B cell (primary cell): Measurements from ENCODE around the gene MICU1. TPM values are rescaled to one million over a fixed set of nuclear protein-coding genes. Genes with fewer than 3 reads are reported as not detected.
A peak's percentile ranks its signal among the peaks of the same experiment; 100 is the strongest.

ENCODE experiments used
- ATAC-seq: fragments of 200-7000 bp; cut with Tn5 transposase; one replicate; pipeline ENCODE4 v1.10.0; 2021; ENCODE audit warnings: low read depth, mild to moderate bottlenecking, moderate number of reproducible peaks, moderate library complexity
- CTCF ChIA-PET: fragments of 350-600 bp; sonication (Branson Sonifier 250); formaldehyde crosslinking; loops from one replicate; lab custom pipeline; 2021; ENCODE audit warnings: antibody characterized with exemption, inconsistent platforms; lab: Charles Lee
- POLR2A ChIA-PET: fragments of 350-600 bp; sonication (Branson Sonifier 250); formaldehyde crosslinking; loops from one replicate; lab custom pipeline; 2021; ENCODE audit warnings: antibody characterized with exemption; lab: Charles Lee
- DNase-seq: peaks from one replicate; pipeline ENCODE4 v3.0.0; 2013
- H2AFZ ChIP-seq: 2 replicates; pipeline ENCODE4 v1.6.1; 2012; ENCODE audit warnings: mild to moderate bottlenecking, low read depth, low read length; ENCODE audit not compliant: insufficient read depth, poor library complexity, severe bottlenecking
- H3K27ac ChIP-seq, 2 donors: 1 replicate in 1 of 2; 2 replicates in 1 of 2; pipeline ENCODE4 v1.5.1; 2012 to 2013; ENCODE audit warnings: low read length in 2 of 2, mild to moderate bottlenecking in 2 of 2, moderate library complexity in 1 of 2
- H3K27me3 ChIP-seq, 4 experiments: fragments of 200-600 bp in 1 of 4; sonication (generic) in 1 of 4; replicated peaks in 1 of 4; 1 replicate in 2 of 4; 2 replicates in 2 of 4; pipeline versions ENCODE4 v1.6.1 to v1.7.0; 2013 to 2016; ENCODE audit warnings: low read length in 3 of 4, mild to moderate bottlenecking in 2 of 4, mixed read lengths in 1 of 4, moderate library complexity in 1 of 4; ENCODE audit not compliant: insufficient read depth in 4 of 4, control insufficient read depth in 3 of 4; ENCODE audit errors: control extremely low read depth in 1 of 4
- H3K36me3 ChIP-seq, 2 experiments: replicated peaks in 1 of 2; 1 replicate in 1 of 2; 2 replicates in 1 of 2; pipeline versions ENCODE4 v1.6.1 to v1.7.1; 2013; ENCODE audit warnings: low read length in 1 of 2; ENCODE audit not compliant: insufficient read depth in 2 of 2, control insufficient read depth in 1 of 2; ENCODE audit errors: control extremely low read depth in 1 of 2, extremely low read depth in 1 of 2
- H3K4me1 ChIP-seq, 2 donors: fragments of 200-600 bp in 1 of 2; sonication (generic) in 1 of 2; 1 replicate in 1 of 2; 2 replicates in 1 of 2; pipeline versions ENCODE4 v1.5.1 to v1.6.1; 2013 to 2017; ENCODE audit warnings: low read length in 2 of 2; ENCODE audit not compliant: control insufficient read depth in 2 of 2, insufficient read depth in 2 of 2
- H3K4me2 ChIP-seq: replicated peaks from 2 replicates; pipeline ENCODE3; 2012; ENCODE audit warnings: mild to moderate bottlenecking, low read depth, low read length; ENCODE audit not compliant: poor library complexity, severe bottlenecking
- H3K4me3 ChIP-seq, 5 experiments: fragments of 200-600 bp in 1 of 5; sonication (generic) in 1 of 5; 1 replicate in 3 of 5; 2 replicates in 2 of 5; pipeline versions ENCODE4 v1.5.1 to v1.7.0; 2011 to 2016; ENCODE audit warnings: low read length in 4 of 5, mild to moderate bottlenecking in 4 of 5, low read depth in 2 of 5, control low read depth in 1 of 5, moderate library complexity in 1 of 5; ENCODE audit not compliant: insufficient read depth in 1 of 5; ENCODE audit errors: control extremely low read depth in 1 of 5, extremely low read depth in 1 of 5
- H3K79me2 ChIP-seq: fragments of 200-600 bp; sonication (generic); one replicate; pipeline ENCODE4 v1.6.0; 2016; ENCODE audit warnings: low read length; ENCODE audit not compliant: control insufficient read depth, insufficient read depth
- H3K9ac ChIP-seq: fragments of 200-600 bp; sonication (generic); 2 replicates; pipeline ENCODE4 v1.6.1; 2017; ENCODE audit warnings: mild to moderate bottlenecking, low read length, moderate library complexity
- H3K9me3 ChIP-seq, 3 donors: one replicate each; pipeline versions ENCODE4 v1.6.1 to v1.7.1; 2013; ENCODE audit warnings: low read length in 2 of 3; ENCODE audit not compliant: control insufficient read depth in 2 of 3, insufficient read depth in 1 of 3; ENCODE audit errors: control extremely low read depth in 1 of 3
- H4K20me1 ChIP-seq: 2 replicates; pipeline ENCODE4 v1.6.0; 2012; ENCODE audit warnings: mild to moderate bottlenecking, low read length; ENCODE audit not compliant: insufficient read depth, control insufficient read depth, poor library complexity, severe bottlenecking
- H3K27ac Mint-ChIP-seq: one replicate; pipeline ENCODE4 v1.8.0; 2021; ENCODE audit warnings: mixed read lengths
- H3K27me3 Mint-ChIP-seq: one replicate; pipeline ENCODE4 v1.8.0; 2021; ENCODE audit warnings: mixed read lengths
- H3K4me1 Mint-ChIP-seq: one replicate; pipeline ENCODE4 v1.8.0; 2021; ENCODE audit warnings: mixed read lengths
- H3K4me3 Mint-ChIP-seq: one replicate; pipeline ENCODE4 v1.8.0; 2021; ENCODE audit warnings: mixed read lengths
- H3K9me3 Mint-ChIP-seq: one replicate; pipeline ENCODE4 v1.8.0; 2022; ENCODE audit warnings: mixed read lengths; ENCODE audit not compliant: insufficient read depth
- EZH2 ChIP-seq: IDR thresholded peaks from 2 replicates; pipeline ENCODE4 v1.6.1; 2012; ENCODE audit warnings: borderline replicate concordance, low read depth, mild to moderate bottlenecking, moderate library complexity, low read length; ENCODE audit not compliant: insufficient read depth, poor library complexity, severe bottlenecking
- WGBS: methylation state at CpG from one replicate; pipeline ENCODE4 v1.1.5; 2013; ENCODE audit warnings: missing lambda C conversion rate; ENCODE audit not compliant: insufficient coverage; 5-methylcytosine and 5-hydroxymethylcytosine counted together
- intact Hi-C: fragments of 100-400 bp; cut with micrococcal nuclease; formaldehyde crosslinking; loops from one replicate; pipeline ENCODE4 v1.10.0; 2022
- polyA plus RNA-seq: library from polyadenylated mRNA; depleted of rRNA; stranded (reverse); fragments of >200 nt; gene quantifications from 2 replicates; pipeline ENCODE4 v1.2.3, GENCODE V29; 2012
- total RNA-seq, 2 donors: library from RNA; stranded (reverse); fragments of 120-200 nt in 1 of 2; gene quantifications; 1 replicate in 1 of 2; 2 replicates in 1 of 2; pipeline versions ENCODE4 v1.2.3 to v1.2.4, GENCODE V29; 2013 to 2022
- TF ChIP-seq, protein P1 (sequence below): fragments of 200-600 bp; IDR thresholded peaks from one replicate; pipeline ENCODE4 v1.8.0; 2022; ENCODE audit warnings: antibody characterized with exemption, mild to moderate bottlenecking

MICU1 gene
- total and polyA plus RNA-seq, 2 donors (not counting 1 experiment from before 2014, with no cell fraction given): 12.0 to 34.7 TPM

DNA sequence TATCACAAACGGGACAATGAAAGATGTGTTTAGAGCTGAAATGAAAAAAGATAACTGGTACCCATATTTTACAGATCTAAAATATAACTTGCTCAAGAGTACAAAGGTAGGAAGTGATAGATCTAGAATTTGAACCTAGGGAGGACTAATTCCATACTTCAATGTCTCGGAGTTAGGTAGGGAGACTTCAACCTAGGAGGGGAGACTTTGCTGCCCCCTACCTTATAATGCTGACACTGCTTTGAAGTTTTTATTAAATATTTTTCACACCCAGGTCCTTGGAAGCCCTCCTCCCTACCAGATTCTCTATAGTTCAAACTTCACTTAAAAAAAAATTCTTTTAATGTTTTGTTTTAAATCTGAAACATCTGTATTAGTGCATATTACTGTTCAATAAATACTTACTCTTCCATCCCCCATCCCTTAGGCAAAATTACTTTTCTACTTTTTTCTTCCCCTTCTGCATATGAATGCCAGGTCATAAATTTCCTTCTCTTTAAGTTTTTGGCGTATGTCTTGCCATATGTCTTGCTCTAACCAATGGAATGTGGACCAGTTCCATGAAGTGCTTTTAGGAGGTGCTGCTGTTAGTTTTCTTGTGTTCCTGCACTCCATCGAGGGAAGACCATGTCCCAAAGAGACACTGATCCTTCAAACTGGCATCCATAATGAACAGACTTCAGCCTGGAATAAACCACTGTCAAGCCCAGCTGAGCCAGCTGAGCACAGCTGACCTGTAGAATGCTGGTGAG is 57.8 kb downstream of the MICU1 start:
- no peaks in the 10 kb centered on the region for H3K27me3 Mint-ChIP-seq
- H3K27me3 ChIP-seq: no peaks in the 10 kb centered on the region
- peaks cover 7% of the 10 kb centered on the region in 2 donors for H3K4me1 ChIP-seq
- no peaks in the 10 kb centered on the region for H3K9me3 Mint-ChIP-seq
- TF ChIP-seq, protein P1, sequence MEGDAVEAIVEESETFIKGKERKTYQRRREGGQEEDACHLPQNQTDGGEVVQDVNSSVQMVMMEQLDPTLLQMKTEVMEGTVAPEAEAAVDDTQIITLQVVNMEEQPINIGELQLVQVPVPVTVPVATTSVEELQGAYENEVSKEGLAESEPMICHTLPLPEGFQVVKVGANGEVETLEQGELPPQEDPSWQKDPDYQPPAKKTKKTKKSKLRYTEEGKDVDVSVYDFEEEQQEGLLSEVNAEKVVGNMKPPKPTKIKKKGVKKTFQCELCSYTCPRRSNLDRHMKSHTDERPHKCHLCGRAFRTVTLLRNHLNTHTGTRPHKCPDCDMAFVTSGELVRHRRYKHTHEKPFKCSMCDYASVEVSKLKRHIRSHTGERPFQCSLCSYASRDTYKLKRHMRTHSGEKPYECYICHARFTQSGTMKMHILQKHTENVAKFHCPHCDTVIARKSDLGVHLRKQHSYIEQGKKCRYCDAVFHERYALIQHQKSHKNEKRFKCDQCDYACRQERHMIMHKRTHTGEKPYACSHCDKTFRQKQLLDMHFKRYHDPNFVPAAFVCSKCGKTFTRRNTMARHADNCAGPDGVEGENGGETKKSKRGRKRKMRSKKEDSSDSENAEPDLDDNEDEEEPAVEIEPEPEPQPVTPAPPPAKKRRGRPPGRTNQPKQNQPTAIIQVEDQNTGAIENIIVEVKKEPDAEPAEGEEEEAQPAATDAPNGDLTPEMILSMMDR: peak; percentile 60
- no peak for TF ChIP-seq EZH2
- H3K4me3 Mint-ChIP-seq: no peak overlapping the region
- H3K9ac ChIP-seq: no peak overlapping the region
- H3K4me2 ChIP-seq: no peak overlapping the region
- peaks cover 0 to 6% of the 10 kb centered on the region in 2 experiments for H3K36me3 ChIP-seq
- no peak overlapping the region for H3K27ac ChIP-seq
- no peaks in the 10 kb centered on the region for H4K20me1 ChIP-seq
- peaks cover 14% of the 10 kb centered on the region for H3K79me2 ChIP-seq
- no peaks in the 10 kb centered on the region for H3K9me3 ChIP-seq
- ChIA-PET CTCF (interaction anchor here (1.2 kb wide), 1 partner anchor 192 kb away, joined by 4 read pairs; no protein-coding TSS in a partner anchor), POLR2A (no interaction called here)
- intact Hi-C loops: loop anchor here (5.0 kb wide), 1 partner anchor 206 kb away; no protein-coding TSS in a partner anchor
- no peak overlapping the region for H3K27ac Mint-ChIP-seq
- H3K4me1 Mint-ChIP-seq: peaks cover 12% of the 10 kb centered on the region
- H3K4me3 ChIP-seq: no peak overlapping the region
- peak; percentile 20 for DNase-seq
- WGBS: 100% methylated on average over 1 of the region's 4 CpGs
- ATAC-seq: no peak
- H2AFZ ChIP-seq: no peak overlapping the region

- H3K27me3 Mint-ChIP-seq: no peaks in the 10 kb centered on the region
- intact Hi-C loops: loop anchor here (5.0 kb wide), 1 partner anchor 205 kb away; no protein-coding TSS in a partner anchor
- DNase-seq: no peak
- Histone ChIP-seq H3K4me1 (peaks cover 11 to 14% of the 10 kb centered on the region in 2 donors), H3K27me3 (no peaks in the 10 kb centered on the region), H3K27ac (no peak overlapping the region), H3K79me2 (peaks cover 14% of the 10 kb centered on the region), H4K20me1 (no peaks in the 10 kb centered on the region), H3K4me2 (no peak overlapping the region), H2AFZ (no peak overlapping the region), H3K4me3 (no peak overlapping the region), H3K9ac (no peak overlapping the region), H3K36me3 (peaks cover 0 to 6% of the 10 kb centered on the region in 2 experiments), H3K9me3 (no peaks in the 10 kb centered on the region)
- no peak overlapping the region for H3K4me3 Mint-ChIP-seq
- peaks cover 18% of the 10 kb centered on the region for H3K4me1 Mint-ChIP-seq
- TF ChIP-seq, protein P1: no peak
- TF ChIP-seq EZH2: no peak
- ATAC-seq: no peak
- ChIA-PET CTCF (interaction anchor here (0.6 to 1.7 kb wide), 3 partner anchors 203 to 483 kb away, joined by 3 to 6 read pairs (median 5); no protein-coding TSS in a partner anchor), POLR2A (no interaction called here)
- H3K27ac Mint-ChIP-seq: no peak overlapping the region
- H3K9me3 Mint-ChIP-seq: no peaks in the 10 kb centered on the region
- 100% methylated on average over 3 of the region's 3 CpGs for WGBS
These were observed 58.5 kb downstream of the MICU1 start for GRCh38 chr10:72567421-72567820.
